AG09309 (cell line): ENCODE measurements around the gene LCN2.

Experiments
- DNase-seq: peaks from one replicate; pipeline ENCODE4 v3.0.0-alpha.2; 2010; ENCODE audit warnings: low read depth
- H3K4me3 ChIP-seq: 2 replicates; pipeline ENCODE4 v1.5.1; 2011; ENCODE audit warnings: mild to moderate bottlenecking, low read depth, low read length, moderate library complexity; ENCODE audit not compliant: control insufficient read depth
- TF ChIP-seq, protein P1 (sequence below): IDR thresholded peaks from 2 replicates; pipeline ENCODE4 v1.5.1; 2011; ENCODE audit warnings: mild to moderate bottlenecking, low read depth, low read length, inconsistent platforms; ENCODE audit not compliant: insufficient read depth, control insufficient read depth; ENCODE audit errors: missing control alignments

LCN2 gene

DNA sequence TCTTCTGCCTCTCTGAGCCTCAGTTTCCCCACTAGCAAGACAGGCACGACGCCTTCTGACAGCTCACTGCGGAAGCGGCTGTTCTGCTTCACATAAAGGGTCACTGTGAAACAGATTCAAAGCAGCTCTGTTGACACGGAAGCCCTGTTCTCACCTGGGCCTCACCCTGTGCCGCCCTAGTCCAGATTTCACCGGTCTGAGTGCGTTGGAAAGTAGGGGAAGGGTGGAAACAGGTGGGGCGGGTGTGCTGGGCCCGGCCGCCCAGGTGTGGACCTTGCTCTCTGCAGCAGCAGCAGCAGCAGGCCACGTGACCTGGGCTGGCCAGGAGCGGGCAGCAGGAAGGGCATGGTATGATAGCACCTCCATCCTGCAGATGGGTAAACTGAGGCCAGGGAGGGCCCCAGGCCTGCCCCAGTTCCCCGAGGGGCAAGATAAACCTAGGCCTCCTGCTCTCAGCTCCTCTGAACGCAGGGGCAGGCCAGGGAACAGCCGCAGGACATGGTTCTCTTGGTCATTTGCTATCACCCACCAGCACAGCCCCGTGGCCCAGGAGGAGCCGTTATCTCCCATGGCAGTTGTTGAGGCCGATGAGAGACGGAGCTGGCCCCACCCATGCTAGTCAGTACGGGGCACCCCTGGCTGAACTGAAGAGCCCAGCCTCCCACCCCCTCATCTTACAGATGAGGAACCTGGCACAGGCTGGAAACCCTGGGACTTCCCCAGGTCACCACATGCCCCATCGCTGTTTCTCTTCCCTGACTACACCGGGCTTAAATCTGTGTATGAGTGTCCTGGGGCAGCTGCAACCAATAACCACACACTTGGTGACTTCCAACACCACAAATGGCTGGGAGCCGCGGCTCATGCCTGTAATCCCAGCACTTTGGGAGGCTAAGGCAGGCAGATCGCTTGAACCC, 33.8 kb upstream of the LCN2 start:
- DNase-seq: no peak

DNA sequence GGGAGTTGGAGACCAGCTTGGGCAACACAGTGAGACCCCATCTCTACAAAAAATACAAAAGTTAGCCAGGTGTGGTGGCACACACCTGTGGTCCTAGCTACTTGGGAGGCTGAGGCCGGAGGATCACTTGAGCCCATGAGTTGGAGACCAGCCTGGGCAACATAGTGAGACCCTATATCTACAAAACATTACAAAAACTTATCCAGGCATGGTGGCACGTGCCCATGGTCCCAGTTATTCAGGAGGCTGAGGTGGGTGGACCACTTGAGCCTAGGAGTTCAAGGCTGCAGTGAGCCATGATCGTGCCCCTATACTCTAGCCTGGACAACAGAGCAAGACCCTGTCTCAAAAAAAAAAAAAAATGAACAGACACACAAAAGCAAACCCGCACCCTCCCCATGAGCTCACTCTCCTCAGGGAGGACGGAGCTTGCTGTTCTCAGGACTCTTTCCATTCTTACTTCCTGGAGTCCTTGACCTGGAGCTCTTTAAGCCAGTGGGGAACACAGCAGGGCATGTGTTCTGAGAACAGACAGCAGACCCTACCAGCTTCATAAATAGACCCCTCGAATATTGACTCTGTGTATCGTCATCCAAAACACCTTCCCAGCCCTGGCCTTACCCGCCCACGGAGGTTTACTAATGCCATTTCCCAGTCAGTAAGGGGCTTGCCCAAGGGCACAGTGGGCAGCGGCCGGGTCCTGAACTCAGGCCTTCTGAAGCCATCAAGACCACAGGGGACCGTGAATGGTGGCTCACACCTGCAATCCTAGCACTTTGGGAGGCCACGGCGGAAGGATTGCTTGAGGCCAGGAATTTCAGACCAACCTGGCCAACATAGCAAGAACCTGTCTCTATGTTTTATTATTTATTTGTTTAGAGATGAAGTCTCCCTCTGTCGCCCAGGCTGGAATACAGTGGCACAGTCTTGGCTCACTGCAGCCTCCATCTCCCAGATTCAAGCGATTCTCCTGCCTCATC, 32.9 kb upstream of the LCN2 start:
- no peak overlapping the region for H3K4me3 ChIP-seq
- DNase-seq: no peak
- TF ChIP-seq, protein P1, sequence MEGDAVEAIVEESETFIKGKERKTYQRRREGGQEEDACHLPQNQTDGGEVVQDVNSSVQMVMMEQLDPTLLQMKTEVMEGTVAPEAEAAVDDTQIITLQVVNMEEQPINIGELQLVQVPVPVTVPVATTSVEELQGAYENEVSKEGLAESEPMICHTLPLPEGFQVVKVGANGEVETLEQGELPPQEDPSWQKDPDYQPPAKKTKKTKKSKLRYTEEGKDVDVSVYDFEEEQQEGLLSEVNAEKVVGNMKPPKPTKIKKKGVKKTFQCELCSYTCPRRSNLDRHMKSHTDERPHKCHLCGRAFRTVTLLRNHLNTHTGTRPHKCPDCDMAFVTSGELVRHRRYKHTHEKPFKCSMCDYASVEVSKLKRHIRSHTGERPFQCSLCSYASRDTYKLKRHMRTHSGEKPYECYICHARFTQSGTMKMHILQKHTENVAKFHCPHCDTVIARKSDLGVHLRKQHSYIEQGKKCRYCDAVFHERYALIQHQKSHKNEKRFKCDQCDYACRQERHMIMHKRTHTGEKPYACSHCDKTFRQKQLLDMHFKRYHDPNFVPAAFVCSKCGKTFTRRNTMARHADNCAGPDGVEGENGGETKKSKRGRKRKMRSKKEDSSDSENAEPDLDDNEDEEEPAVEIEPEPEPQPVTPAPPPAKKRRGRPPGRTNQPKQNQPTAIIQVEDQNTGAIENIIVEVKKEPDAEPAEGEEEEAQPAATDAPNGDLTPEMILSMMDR: no peak

More for the DNA sequence above, 33.8 kb upstream of the LCN2 start:
- TF ChIP-seq, protein P1: no peak
- no peak overlapping the region for H3K4me3 ChIP-seq

DNA sequence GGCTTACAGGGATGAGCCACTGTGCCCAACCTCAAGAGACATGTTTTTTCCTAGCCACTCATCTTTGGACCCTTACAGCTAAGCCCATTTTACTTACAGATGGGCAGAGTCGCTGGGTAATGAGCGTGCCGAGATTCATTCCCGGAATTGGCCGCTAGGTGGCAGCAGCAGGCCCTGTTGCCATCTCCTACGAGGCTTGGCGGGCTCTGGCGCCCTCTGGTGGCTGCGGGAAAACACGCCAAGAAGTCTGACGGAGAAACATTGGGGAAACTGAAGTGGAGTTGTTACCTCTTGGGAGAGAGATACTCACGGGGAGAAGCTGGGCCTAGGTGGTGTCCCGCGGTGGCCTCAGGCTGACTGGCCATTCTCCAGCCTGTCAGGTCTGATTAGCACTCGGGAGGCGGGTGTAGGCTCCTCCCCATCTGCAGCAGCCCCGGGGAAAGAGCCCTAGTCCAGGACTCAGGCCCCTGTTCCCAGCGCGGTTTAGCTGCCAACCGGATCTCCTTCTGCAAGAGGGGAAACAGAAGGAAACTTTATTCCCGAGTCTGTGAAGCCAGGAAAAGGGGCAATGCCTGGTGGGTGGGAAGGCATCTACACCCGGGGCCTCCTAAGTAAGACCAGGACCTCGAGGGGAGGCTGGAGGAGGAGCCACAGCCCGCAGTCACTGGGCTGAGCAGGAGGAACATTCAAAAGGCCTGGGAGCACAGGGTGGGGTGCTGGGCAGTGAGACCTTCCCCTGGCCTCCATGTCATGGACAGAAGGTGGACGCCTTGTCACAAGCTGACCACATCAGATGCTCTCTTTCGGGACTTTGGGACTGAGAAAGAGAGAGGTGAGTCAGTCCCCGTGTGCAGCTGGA, 31.4 kb upstream of the LCN2 start:
- no peak overlapping the region for H3K4me3 ChIP-seq
- DNase-seq: peak; percentile 42
- TF ChIP-seq, protein P1: peak; percentile 100

DNA sequence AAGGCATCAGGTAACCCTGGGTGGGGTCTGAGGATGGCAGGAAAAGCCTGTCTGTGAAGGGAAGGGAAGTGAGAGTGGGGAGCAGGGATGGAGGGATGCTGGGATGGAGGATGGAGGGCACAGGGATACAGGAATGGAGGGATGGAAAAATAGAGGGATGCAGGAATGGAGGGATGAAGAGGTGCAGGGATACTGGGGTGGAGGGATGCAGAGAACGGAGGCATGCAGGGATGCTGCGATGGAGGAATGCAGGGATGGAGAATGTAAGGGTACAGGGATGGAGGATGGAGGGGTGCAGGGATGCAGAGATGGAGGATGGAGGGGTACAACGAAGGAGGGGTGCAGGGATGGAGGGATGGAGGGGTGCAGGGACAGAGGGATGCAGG, 30.8 kb upstream of the LCN2 start:
- TF ChIP-seq, protein P1: no peak

DNA sequence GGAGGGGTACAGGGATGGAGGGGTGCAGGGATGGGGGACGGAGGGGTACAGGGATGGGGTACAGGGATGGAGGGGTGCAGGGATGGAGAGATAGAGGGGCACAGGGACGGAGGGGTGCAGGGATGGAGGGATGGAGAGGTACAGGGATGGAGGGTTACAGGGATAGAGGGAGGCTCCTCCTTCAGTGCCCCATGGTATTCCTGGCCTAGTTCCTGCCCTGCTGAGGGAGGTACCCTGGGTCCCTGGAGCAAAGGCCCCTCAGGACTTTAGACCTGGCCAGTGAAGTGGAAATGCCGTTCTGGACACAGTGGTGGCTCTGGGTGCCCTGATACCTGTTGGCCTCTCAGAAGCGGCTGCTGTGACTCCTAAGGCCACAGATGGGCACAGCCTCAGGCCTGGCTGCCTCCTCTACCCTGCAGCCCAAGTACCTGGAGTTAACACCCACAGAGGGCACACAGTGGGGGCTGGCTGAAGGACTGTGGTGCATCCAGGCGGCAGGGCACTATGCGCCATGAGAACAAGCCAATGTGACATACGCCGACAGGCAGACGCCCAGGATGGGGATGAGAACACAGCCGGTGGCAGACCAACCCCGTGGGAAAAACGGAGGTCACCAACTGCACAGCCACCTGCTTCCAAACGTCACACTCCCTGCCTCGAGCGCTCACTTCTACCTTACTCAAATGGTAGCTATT, 30.1 kb upstream of the LCN2 start:
- TF ChIP-seq, protein P1: no peak
- no peak for DNase-seq
- no peak overlapping the region for H3K4me3 ChIP-seq

More for the DNA sequence above, 30.8 kb upstream of the LCN2 start:
- H3K4me3 ChIP-seq: no peak overlapping the region
- DNase-seq: no peak
